Gastrocnemius medialis (tissue), 4 donors: ENCODE measurements around the gene NEMP2.
"Not testable (repeated sequence)": the region's sequence is repeated elsewhere in the genome, so short reads cannot be mapped to it uniquely, and the experiment has no call there.

Experiments used
- POLR2A ChIP-seq, 2 donors: fragments of 450-650 bp; IDR thresholded peaks; one replicate each; pipeline ENCODE4 v1.6.1; 2017; ENCODE audit warnings: antibody characterized with exemption in 2 of 2, mild to moderate bottlenecking in 2 of 2, moderate library complexity in 2 of 2
- TF ChIP-seq, protein P1 (sequence below), 5 experiments: fragments of 450-650 bp in 3 of 5; fragments of 200-600 bp in 2 of 5; sonication (generic) in 2 of 5; IDR thresholded peaks in 4 of 5; conservative IDR thresholded peaks in 1 of 5; 1 replicate in 4 of 5; 2 replicates in 1 of 5; pipeline ENCODE4 v1.5.1; 2016 to 2019; ENCODE audit warnings: antibody characterized with exemption in 5 of 5, mild to moderate bottlenecking in 3 of 5, moderate library complexity in 3 of 5

DNA sequence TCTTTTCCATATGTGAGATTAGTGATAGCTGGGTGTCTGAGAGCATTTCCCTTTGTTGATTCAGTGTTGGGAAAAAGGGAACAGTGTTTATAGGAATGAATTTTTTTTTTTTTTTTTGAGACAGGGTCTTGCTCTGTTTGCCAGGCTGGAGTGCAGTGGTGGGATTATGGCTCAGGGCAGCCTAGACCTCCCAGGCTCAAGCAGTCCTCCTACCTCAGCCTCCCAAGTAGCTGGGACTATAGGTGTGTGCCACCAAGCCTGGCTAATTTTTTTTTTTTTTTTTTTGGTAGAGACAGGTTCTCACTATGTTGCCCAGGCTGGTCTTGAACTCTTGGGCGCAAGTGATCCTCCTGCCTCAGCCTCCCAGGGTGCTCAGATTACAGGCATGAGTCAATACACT lies 66.2 kb downstream of the NEMP2 start:
- TF ChIP-seq, protein P1, sequence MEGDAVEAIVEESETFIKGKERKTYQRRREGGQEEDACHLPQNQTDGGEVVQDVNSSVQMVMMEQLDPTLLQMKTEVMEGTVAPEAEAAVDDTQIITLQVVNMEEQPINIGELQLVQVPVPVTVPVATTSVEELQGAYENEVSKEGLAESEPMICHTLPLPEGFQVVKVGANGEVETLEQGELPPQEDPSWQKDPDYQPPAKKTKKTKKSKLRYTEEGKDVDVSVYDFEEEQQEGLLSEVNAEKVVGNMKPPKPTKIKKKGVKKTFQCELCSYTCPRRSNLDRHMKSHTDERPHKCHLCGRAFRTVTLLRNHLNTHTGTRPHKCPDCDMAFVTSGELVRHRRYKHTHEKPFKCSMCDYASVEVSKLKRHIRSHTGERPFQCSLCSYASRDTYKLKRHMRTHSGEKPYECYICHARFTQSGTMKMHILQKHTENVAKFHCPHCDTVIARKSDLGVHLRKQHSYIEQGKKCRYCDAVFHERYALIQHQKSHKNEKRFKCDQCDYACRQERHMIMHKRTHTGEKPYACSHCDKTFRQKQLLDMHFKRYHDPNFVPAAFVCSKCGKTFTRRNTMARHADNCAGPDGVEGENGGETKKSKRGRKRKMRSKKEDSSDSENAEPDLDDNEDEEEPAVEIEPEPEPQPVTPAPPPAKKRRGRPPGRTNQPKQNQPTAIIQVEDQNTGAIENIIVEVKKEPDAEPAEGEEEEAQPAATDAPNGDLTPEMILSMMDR (IDR thresholded peaks at IDR 0.05 in 4 of 5, conservative IDR thresholded peaks at IDR 0.05 in 1 of 5): not testable (repeated sequence)
- TF ChIP-seq POLR2A (IDR thresholded peaks at IDR 0.05): not testable (repeated sequence)
